ENCODE measurements around the gene IPP. TPM values are rescaled to one million over a fixed set of nuclear protein-coding genes. Genes with fewer than 3 reads are reported as not detected.

IPP gene
- total and polyA plus RNA-seq, 2 of the 8 experiments (the other 6 are each of a cell fraction or from before 2014, with no cell fraction given): 1.4 to 5.6 TPM

- no peak overlapping the region for H2AK5ac ChIP-seq (ENCODE audit: low read depth, low read length)
- no peak overlapping the region for H2BK120ac ChIP-seq (replicated peaks; ENCODE audit: low read depth, low read length)
- H3K4me3 ChIP-seq (ENCODE audit: extremely low read depth in 1 of 4, insufficient read depth in 2 of 4, low read depth in 3 of 4, low read length in 4 of 4): no peak overlapping the region
- H3K4me2 ChIP-seq (ENCODE audit: insufficient read depth in 1 of 2, low read depth in 2 of 2, low read length in 2 of 2): no peak overlapping the region
- H4K8ac ChIP-seq (ENCODE audit: extremely low read depth, insufficient read depth, low read length): no peak overlapping the region
- H3K9me3 ChIP-seq (ENCODE audit: insufficient read depth in 2 of 2, low read depth in 1 of 2, low read length in 1 of 2): no peaks in the 10 kb centered on the region
- ChIA-PET CTCF (ENCODE audit: partially characterized antibody) (interaction anchor here (1.5 kb wide), 1 partner anchor 104 kb away, joined by 3 read pairs; no protein-coding TSS in a partner anchor), POLR2A (ENCODE audit: partially characterized antibody) (no interaction called here)
- no peak overlapping the region for H2BK12ac ChIP-seq (ENCODE audit: low read depth, low read length)
- no peak overlapping the region for H2AFZ ChIP-seq (ENCODE audit: low read length)
- no peak overlapping the region for H2BK20ac ChIP-seq (ENCODE audit: low read length)
- H3K4me1 ChIP-seq (replicated peaks in 1 of 4; ENCODE audit: control insufficient read depth in 3 of 4, insufficient read depth in 4 of 4, low read length in 3 of 4): no peaks in the 10 kb centered on the region
- no peaks in the 10 kb centered on the region for H3K27me3 ChIP-seq (replicated peaks in 1 of 4; ENCODE audit: control insufficient read depth in 3 of 4, extremely low read depth in 1 of 4, insufficient read depth in 3 of 4, low read length in 3 of 4)
- no peak overlapping the region for H3K56ac ChIP-seq (replicated peaks; ENCODE audit: insufficient read length, low read depth, low read length)
- no peak overlapping the region for H3K14ac ChIP-seq (ENCODE audit: insufficient read length)
- DNase-seq (ENCODE audit: low read depth in 1 of 2, low spot score in 2 of 2) (no peak), FAIRE-seq (no peak)
- H2BK15ac ChIP-seq (ENCODE audit: low read length): no peak overlapping the region
- no peak overlapping the region for H4K5ac ChIP-seq (ENCODE audit: insufficient read length, low read depth, low read length)
- no peak overlapping the region for H3K23ac ChIP-seq (ENCODE audit: insufficient read length)
- H2BK5ac ChIP-seq (ENCODE audit: low read depth, low read length): no peak overlapping the region
- no peaks in the 10 kb centered on the region for H3K79me2 ChIP-seq (ENCODE audit: control insufficient read depth in 1 of 2, insufficient read depth in 2 of 2, low read length in 2 of 2)
- H3K18ac ChIP-seq (ENCODE audit: extremely low read depth, low read length): no peak overlapping the region
- no peak overlapping the region for H3K27ac ChIP-seq (ENCODE audit: low read depth, low read length)
- H3K79me1 ChIP-seq (ENCODE audit: low read depth, low read length): no peaks in the 10 kb centered on the region
- H3K36me3 ChIP-seq (ENCODE audit: control insufficient read depth in 2 of 4, insufficient read depth in 4 of 4, low read length in 3 of 4): no peaks in the 10 kb centered on the region
- 88% methylated on average over 3 of the region's 3 CpGs; no CpG with 5 or more reads in 1 of the 2 experiments for WGBS, 2 experiments (ENCODE audit: extremely low coverage in 1 of 2, insufficient coverage in 1 of 2, insufficient read length in 1 of 2, insufficient replicate concordance in 2 of 2, low coverage in 1 of 2, low lambda C conversion rate in 2 of 2, missing lambda C conversion rate in 1 of 2)
- no peak overlapping the region for H4K91ac ChIP-seq (replicated peaks; ENCODE audit: insufficient read length, low read length)
- no peaks in the 10 kb centered on the region for H3K23me2 ChIP-seq (ENCODE audit: low read depth, low read length)
- no peak overlapping the region for H3K4ac ChIP-seq (replicated peaks; ENCODE audit: insufficient read length, low read depth, low read length)
- H3K9ac ChIP-seq (replicated peaks in 1 of 4; ENCODE audit: extremely low read depth in 1 of 4, low read depth in 3 of 4, low read length in 3 of 4): no peak overlapping the region
- no peaks in the 10 kb centered on the region for H4K20me1 ChIP-seq (replicated peaks in 1 of 2; ENCODE audit: control insufficient read depth in 1 of 2, insufficient read depth in 2 of 2, low read length in 2 of 2)
These were observed 25.3 kb upstream of the IPP start for GRCh38 chr1:45775794-45776193.
